ENCODE measurements around the gene DEFB123. TPM values are rescaled to one million over a fixed set of nuclear protein-coding genes. Genes with fewer than 3 reads are reported as not detected.

The DEFB123 gene, protein sequence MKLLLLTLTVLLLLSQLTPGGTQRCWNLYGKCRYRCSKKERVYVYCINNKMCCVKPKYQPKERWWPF
- not detected in 2 replicates for polyA plus RNA-seq (2012; rRNA removed)
- not detected in 2 replicates for polyA plus RNA-seq (2012; cell fraction: cytosol; rRNA removed)
- polyA plus RNA-seq (2012; cell fraction: nucleus; rRNA removed), result not detected in 2 replicates

DNA sequence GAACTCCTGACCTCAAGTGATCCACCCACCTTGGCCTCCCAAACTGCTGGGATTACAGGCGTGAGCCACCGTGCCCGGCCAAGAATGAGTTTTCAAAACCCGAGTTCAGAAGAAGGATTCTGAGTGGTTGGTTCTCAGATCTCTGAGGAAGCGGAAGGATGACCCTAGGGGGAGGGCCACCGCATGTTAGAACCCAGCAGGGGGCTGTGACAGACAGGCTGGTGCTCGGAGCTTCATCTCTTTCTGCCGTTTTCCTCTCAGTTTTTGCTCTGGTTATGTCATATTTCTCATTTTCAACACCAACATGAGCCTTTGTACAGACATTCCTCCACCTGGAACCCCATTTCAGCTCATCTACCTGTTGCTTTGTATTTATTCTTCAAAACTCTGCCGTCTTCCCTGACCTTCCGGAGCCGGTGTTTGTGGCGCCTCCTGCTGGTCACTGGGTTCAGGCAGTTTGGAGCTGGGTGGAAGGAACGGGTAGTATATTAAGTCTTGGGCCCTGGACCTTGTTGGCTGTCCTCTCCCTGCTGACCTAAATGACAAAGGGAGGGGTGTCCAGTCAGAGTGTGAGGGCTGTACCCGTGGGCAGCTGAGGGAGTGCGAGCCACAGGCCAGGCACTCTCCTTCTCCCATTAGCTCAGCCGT lies at the start of gene DEFB123:
Gene DEFB123, plus strand, starts transcription at position 621 of the 648 bp plus-strand sequence. CDS start 67 bp downstream, outside the sequence.
- ChIA-PET CTCF (interaction anchor here (0.5 to 1.9 kb wide), 6 partner anchors 9 to 63 kb away, joined by 3 to 13 read pairs (median 3); no protein-coding TSS in a partner anchor), POLR2A (interaction anchor here (0.5 kb wide), 1 partner anchor 134 kb away, joined by 5 read pairs; no protein-coding TSS in a partner anchor)
- H3K79me2 ChIP-seq (ENCODE audit: insufficient read depth), result no peaks in the 10 kb centered on the region
- WGBS (ENCODE audit: low lambda C conversion rate), result 14% methylated on average over 13 of the region's 16 CpGs
- H3K4me2 ChIP-seq, result no peak within 1 kb of the TSS
- no peak for DNase-seq
- no peaks in the 10 kb centered on the region for H3K36me3 ChIP-seq (replicated peaks in 1 of 2; ENCODE audit: control insufficient read depth in 1 of 2, insufficient read depth in 2 of 2, low read length in 1 of 2)
- H3K9me2 ChIP-seq, result no peaks in the 10 kb centered on the region
- TF ChIP-seq CTCF (IDR thresholded peaks at IDR 0.05), result peak; percentile 49
- no peak for TF ChIP-seq TEAD4 (IDR thresholded peaks at IDR 0.05; ENCODE audit: borderline replicate concordance, insufficient read depth)
- H4K20me1 ChIP-seq (ENCODE audit: insufficient read depth), result no peaks in the 10 kb centered on the region
- H3K4me3 ChIP-seq (ENCODE audit: low read depth in 2 of 2, low read length in 1 of 2), result peak within 1 kb of the TSS in 1 of 2 experiments; percentile 16; a peak in 1 of 4 replicates
- H3K4me1 ChIP-seq (ENCODE audit: control insufficient read depth in 1 of 2, insufficient read depth in 2 of 2, low read depth in 1 of 2, low read length in 1 of 2), result no peaks in the 10 kb centered on the region
- H3F3A ChIP-seq (replicated peaks; ENCODE audit: insufficient read depth), result no peaks in the 10 kb centered on the region
- no peak within 1 kb of the TSS for H3K27ac ChIP-seq (ENCODE audit: low read depth in 2 of 2, low read length in 1 of 2)
- no peak within 1 kb of the TSS for H2AFZ ChIP-seq (ENCODE audit: low read depth)
- H3K9ac ChIP-seq, result no peak within 1 kb of the TSS
- H3K9me3 ChIP-seq, result no peaks in the 10 kb centered on the region
- peaks cover 48% of the 10 kb centered on the region for H3K27me3 ChIP-seq (ENCODE audit: insufficient read depth)

GRCh38 chr20:31392836-31393235 lies 47.6 kb upstream of the DEFB123 start:
- no peak overlapping the region for H3K4me2 ChIP-seq
- H3K27me3 ChIP-seq (ENCODE audit: insufficient read depth), result peaks cover 8% of the 10 kb centered on the region; the same call in 1 of the 2 replicates
- ChIA-PET POLR2A (no interaction called here), CTCF (interaction anchor here (0.6 kb wide), 1 partner anchor 139 kb away, joined by 3 read pairs; no protein-coding TSS in a partner anchor)
- H3K4me3 ChIP-seq (ENCODE audit: low read depth in 2 of 2, low read length in 1 of 2), result no peak overlapping the region
- H3K4me1 ChIP-seq (ENCODE audit: control insufficient read depth in 1 of 2, insufficient read depth in 2 of 2, low read depth in 1 of 2, low read length in 1 of 2), result no peaks in the 10 kb centered on the region
- no peak for DNase-seq
- no peaks in the 10 kb centered on the region for H3K36me3 ChIP-seq (replicated peaks in 1 of 2; ENCODE audit: control insufficient read depth in 1 of 2, insufficient read depth in 2 of 2, low read length in 1 of 2)
- H3K79me2 ChIP-seq (ENCODE audit: insufficient read depth), result no peaks in the 10 kb centered on the region
- no peak overlapping the region for H3K27ac ChIP-seq (ENCODE audit: low read depth in 2 of 2, low read length in 1 of 2)
- H3F3A ChIP-seq (replicated peaks; ENCODE audit: insufficient read depth), result no peaks in the 10 kb centered on the region
- H2AFZ ChIP-seq (ENCODE audit: low read depth), result no peak overlapping the region
- no peaks in the 10 kb centered on the region for H3K9me2 ChIP-seq
- 9% methylated on average over 2 of the region's 2 CpGs for WGBS (ENCODE audit: low lambda C conversion rate)
- no peaks in the 10 kb centered on the region for H3K9me3 ChIP-seq
- H4K20me1 ChIP-seq (ENCODE audit: insufficient read depth), result no peaks in the 10 kb centered on the region
- H3K9ac ChIP-seq, result no peak overlapping the region
- TF ChIP-seq NRF1 (IDR thresholded peaks at IDR 0.05; ENCODE audit: low read depth, low read length) (no peak), FOXJ3 (CRISPR knock-in tag; IDR thresholded peaks at IDR 0.05) (no peak), JUND (IDR thresholded peaks at IDR 0.05) (no peak), POLR2AphosphoS5 (IDR thresholded peaks at IDR 0.05; ENCODE audit: low read depth, low read length) (no peak), EZH2phosphoT487 (IDR thresholded peaks at IDR 0.05; ENCODE audit: borderline replicate concordance, low read depth) (no peak), TEAD4 (IDR thresholded peaks at IDR 0.05; ENCODE audit: borderline replicate concordance, insufficient read depth) (no peak), RFX5 (IDR thresholded peaks at IDR 0.05; ENCODE audit: low read length) (no peak), TAF1 (IDR thresholded peaks at IDR 0.05; ENCODE audit: borderline replicate concordance, low read depth, low read length) (no peak), CTCF (IDR thresholded peaks at IDR 0.05) (no peak), CHD2 (IDR thresholded peaks at IDR 0.05; ENCODE audit: low read length, partially characterized antibody) (no peak), ZBTB33 (IDR thresholded peaks at IDR 0.05; ENCODE audit: borderline replicate concordance, low read depth) (no peak), TCF12 (IDR thresholded peaks at IDR 0.05) (no peak), SMC3 (IDR thresholded peaks at IDR 0.05; ENCODE audit: low read depth, low read length) (no peak), YY1 (IDR thresholded peaks at IDR 0.05; ENCODE audit: low read depth) (no peak)
- TF ChIP-seq, protein P1, sequence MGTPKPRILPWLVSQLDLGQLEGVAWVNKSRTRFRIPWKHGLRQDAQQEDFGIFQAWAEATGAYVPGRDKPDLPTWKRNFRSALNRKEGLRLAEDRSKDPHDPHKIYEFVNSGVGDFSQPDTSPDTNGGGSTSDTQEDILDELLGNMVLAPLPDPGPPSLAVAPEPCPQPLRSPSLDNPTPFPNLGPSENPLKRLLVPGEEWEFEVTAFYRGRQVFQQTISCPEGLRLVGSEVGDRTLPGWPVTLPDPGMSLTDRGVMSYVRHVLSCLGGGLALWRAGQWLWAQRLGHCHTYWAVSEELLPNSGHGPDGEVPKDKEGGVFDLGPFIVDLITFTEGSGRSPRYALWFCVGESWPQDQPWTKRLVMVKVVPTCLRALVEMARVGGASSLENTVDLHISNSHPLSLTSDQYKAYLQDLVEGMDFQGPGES (IDR thresholded peaks at IDR 0.05; ENCODE audit: low read depth, low read length), result no peak
- TF ChIP-seq, protein P2, sequence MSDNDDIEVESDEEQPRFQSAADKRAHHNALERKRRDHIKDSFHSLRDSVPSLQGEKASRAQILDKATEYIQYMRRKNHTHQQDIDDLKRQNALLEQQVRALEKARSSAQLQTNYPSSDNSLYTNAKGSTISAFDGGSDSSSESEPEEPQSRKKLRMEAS (IDR thresholded peaks at IDR 0.05; ENCODE audit: low read depth), result no peak
- TF ChIP-seq, protein P3, sequence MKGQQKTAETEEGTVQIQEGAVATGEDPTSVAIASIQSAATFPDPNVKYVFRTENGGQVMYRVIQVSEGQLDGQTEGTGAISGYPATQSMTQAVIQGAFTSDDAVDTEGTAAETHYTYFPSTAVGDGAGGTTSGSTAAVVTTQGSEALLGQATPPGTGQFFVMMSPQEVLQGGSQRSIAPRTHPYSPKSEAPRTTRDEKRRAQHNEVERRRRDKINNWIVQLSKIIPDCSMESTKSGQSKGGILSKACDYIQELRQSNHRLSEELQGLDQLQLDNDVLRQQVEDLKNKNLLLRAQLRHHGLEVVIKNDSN (IDR thresholded peaks at IDR 0.05; ENCODE audit: borderline replicate concordance, low read depth), result no peak

Data from SK-N-SH (cell line).